Stimulated activated CD4-positive, alpha-beta T cell treated with anti-CD3 and anti-CD28 coated beads, Interleukin-12 subunit alpha, Interleukin-12 subunit beta, amount 100 ng/mL, for 4 hours (primary cell): ENCODE measurements around the gene EPS8.

ENCODE experiments used
- DNase-seq: peaks from one replicate; pipeline ENCODE4 v3.0.0-alpha.2; 2020

Gene EPS8

DNA sequence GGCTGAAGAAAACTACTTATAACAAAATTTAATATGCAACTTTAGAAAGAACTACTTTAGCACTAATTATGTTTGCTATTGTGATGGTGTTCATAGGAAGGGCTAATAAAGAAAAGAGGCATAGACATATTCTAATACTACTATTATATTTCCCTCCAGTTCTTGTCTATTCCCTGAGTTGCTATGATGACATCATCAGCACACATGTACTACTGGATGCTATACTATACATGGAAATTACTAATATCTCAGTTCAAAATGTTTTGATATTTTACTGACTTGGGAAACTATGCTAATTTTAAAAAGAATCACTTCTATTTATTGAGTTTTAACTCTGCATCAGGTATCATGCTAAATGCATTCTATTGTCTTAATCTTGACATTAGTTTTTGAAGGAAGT is 101.6 kb downstream of the EPS8 start:
- no peak for DNase-seq

DNA sequence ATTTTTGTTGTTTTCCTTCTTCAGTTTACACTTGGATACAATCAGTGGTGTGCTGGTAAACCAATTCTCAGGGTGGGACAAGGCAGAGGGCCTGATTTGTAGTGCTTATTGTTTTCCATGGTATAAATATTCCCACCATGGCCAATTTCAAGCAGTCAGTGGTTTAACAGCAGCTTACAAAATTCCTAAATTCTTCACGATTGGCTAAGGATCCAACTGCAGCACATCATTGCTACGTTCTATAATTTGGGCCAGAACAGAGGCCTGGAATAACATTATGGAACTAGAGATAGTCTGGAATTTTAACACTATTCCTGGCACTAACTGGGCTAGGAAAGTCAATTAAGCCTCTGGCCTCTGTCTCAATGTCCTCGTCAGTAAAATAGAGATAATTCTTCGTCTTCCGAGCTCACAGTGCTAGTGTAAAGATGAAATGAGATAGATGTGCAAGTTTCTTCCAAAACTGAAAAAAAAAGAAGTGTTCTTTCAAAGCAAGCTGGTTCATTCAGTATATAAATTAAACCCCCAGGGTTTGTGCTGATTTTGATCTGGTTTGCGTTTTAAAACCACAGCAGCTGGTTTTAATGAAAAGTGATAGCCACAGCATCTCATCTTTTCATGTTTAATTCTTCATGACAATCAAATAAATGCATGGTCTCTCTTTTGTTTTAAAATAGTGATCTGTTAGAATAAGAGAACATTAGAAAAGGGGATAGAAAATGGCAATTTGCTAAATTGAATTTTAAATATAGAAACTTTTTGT is 104.1 kb downstream of the EPS8 start:
- no peak for DNase-seq

DNA sequence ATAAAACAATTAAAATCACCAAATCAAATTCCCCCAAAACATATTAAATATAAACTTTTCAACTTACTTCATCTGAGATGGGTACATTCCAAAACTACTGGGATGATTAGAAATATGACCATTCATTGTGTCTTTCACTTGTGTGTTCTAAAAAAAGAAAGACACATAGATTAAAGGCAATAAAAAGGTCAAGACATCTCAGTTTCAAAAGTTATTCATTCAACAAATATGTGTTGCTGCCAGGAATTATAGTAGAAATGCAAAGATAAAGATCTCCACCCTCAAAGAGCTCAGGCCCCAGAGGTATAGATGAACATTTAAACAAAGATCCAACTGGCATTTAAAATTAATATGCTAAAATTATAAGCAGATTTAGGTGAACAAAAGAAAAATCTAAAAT is 106.4 kb downstream of the EPS8 start:
- no peak for DNase-seq

DNA sequence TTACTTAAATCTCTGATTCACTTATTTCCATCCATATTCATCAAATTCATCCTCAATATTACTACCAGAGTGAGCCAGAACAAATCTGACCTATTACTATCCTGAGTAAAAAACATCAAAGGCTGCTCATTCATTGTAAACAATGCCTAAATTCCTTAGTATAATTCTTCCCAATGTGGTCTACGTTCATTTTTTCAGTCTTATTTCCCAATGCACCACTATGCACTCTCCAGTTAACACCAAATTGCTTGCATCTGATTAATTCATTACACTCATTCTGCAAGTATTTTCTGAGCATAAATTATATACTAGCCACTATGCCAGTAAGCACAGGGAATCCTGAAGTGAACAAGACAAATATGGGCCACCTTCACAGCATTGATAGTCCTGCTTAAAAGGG is 110.0 kb downstream of the EPS8 start:
- no peak for DNase-seq

DNA sequence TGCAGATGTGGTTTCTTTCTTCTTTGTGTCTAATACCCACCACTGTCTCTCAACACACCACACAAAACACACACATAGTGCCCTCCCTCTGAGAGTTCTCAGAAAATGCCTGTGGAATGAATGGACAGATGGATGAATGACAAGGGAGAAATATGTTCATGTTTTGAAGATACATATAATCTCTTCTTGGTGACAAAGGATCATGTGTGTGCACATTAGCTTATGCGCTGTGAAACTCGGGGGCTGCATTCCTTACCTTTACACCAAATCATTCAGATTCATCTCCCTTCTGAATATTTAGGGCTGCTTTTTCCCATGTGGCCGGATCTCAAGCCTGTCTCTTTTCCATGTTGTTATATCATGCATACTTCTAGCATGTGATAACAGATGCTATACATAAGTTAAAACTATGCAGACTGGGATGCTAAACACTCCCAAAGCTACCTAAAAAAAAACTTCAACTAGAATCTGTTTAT is 111.4 kb downstream of the EPS8 start:
- DNase-seq: no peak

DNA sequence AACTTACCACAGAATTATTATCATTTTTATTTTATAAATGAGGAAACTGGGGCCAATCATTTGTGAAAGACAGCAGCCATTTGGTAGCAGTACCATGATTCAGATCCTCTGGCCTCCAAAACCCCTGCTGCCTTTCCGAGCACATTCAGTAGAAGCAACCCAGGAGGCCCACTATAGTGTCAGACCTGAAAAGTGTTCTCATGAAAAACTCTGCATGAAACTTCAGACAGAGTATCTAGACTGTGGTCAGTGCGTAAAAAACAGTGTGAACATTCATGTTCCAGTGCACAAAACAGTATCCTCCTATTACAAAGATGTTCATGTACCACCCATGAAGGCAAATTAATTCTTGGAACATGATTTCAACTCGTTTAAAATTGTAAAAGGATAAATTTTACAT is 112.0 kb downstream of the EPS8 start:
- no peak for DNase-seq

DNA sequence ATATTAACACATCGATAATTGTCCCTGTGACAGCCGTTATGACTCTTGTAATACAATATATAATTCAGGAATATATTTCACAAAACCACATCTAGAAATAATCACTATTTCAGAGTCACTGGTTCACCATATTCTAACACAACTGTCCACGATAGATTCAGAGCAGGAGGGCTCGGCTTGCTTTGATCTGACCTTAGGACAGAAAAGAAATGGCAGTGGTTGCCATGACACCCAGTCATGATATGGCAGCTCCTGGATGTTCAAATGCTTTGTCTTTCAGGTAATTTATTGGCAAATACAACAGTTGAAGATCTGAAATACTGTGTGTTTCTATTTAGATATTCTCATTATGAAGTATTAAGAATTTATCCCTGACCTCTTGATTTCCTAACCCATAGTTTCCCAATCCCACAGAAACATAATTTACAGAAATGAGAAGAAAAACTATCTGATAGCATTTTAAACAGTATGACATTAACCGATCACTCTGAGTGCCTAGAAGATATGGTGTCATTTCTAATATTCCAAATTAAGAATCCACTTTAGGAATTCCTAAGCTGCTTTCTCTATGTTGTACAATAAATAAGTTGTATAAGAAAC is 116.4 kb downstream of the EPS8 start:
- DNase-seq: no peak

DNA sequence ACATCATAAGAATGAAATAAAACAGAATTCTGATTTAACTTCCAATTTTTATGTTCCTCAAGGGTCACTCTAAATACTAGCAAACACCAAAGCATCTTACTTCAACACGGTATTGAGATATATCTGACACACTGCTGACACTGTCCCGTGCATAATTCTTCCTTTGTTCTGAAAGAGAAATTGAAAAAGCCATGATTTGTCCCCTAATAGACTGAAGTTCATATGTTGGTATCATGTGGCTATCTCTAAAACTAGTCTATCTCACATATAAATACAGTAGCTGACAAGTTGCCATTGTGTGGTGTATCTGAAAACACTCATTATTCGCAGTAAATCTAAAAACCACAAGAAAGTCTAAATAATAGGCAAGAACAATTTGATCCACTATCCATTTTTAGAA is 118.4 kb downstream of the EPS8 start:
- no peak for DNase-seq

DNA sequence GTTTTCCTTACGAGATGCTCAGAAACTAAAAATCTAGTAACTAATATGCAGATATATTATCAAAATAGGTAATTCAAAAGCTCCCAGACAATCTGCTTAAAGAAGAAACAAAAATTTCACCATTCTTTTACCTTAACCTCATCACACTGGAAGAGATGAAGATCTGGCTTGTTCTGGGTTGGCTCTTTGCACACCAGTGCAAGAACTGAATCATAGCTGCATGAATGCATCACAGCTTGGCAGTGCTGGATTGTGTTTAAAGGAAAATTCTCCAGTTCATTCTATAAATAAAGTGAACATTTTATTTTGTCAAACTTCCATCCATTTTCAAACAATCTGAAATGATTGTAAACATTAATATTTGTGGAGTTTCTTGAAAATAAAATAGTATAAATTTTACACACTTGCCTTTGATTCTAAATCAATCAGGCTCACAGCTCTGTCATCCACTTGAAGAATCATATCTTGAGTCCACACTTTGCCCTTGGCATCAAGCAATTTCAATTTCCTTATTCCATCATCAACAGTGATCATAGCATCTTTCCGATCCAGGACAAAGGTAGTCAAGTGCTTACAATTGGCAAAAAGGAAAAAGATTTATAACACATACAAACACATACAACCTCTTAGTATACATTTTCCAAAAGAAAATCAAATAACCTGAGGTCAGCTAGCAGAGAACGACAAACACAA is 119.8 kb downstream of the EPS8 start:
- no peak for DNase-seq

DNA sequence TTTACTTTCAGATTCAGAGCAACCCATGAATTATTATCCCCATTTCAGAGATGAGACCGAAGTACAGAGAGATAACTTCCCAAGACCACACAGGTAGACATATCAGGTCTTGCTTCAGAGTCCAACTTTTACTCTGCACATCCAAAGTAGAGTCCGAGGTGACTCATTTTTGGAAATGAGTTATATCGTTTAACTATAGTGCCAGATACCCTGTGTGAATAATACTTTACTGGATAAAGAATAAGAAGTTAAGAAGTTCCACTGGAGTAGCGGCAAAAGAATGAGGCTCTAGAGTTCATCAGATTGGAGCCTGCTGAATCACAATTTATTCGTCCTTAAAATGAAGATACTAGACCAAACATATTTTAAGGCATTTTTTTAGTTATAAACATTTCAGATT is 124.7 kb downstream of the EPS8 start:
- DNase-seq: no peak

DNA sequence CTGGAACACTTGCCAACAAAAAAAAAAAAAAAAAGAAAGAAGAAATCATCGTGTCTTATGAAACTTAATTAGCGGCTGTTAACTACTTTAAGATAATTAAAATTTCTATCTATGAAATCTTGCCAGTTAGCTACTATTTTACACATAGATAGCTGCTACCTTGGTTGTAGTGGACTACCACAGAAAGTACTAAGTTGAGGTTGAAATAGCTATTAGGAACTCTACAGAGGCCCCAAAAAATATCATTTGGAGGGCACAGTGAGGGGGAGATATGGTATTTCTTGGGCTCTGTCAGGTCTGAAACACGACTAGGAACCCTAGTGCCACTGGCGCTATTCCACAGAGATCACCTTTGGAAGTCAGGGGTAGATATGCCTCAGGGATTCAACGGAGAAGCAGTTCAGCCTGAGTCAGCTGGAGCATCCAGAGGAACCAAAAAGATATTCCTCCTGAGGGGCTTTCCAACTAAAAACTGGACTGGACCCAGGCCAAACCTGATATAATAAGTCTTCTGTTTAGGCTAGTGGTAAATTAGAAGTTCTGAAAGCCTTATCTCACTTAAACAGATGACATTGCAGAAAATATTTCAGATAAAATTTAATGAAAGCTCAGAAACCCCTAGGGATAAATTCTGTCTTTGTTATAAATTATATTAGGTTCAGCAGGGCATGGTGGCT is 126.1 kb downstream of the EPS8 start:
- DNase-seq: no peak

DNA sequence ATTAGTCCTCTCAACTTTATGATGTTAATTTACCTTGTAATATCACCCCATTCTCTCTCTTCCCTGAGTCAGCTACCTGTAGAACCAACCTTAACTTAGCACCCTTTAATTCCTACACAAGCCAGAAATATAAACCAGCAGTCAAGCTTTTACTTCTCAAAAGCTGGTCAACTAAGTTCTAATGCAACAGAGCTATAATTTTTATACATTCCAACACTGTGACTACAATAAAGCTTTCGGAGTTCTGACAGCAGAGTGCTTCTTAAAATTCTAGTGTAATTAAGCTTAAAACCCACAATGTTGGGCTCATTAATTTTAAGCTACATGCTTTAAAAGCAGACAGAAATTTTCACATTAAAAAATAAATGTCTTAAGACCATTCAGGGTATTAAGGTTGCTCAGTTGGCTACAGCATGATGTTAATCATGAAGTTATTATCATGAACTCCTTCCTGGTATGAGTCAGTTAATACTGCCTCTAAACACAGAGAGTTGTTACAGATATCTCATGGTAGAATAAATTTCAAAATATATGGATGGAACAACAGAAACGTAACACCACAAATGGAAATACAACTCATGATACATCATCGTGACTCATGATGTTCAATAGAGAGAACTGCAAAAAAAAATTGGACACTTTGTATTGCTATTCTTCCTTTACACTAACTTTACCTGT is 126.7 kb downstream of the EPS8 start:
- DNase-seq: no peak

DNA sequence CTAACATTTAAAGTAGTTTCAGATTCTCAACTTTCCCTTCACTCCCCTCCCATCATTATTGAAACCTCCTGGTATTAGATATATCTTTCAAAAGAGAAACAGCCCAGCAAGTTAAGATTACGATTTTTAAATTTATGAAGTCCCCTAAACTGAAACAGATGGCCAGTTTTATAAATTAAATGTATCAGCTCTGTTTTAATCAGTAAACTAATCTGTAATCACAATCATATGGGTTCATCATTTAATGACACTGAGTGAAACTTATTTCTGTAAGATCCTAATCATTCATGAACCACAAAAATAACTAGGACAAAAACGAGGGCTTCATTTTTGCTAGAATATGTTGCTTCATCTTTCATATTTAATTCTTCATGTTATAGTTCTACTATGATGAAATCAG is 137.8 kb downstream of the EPS8 start:
- DNase-seq: no peak

DNA sequence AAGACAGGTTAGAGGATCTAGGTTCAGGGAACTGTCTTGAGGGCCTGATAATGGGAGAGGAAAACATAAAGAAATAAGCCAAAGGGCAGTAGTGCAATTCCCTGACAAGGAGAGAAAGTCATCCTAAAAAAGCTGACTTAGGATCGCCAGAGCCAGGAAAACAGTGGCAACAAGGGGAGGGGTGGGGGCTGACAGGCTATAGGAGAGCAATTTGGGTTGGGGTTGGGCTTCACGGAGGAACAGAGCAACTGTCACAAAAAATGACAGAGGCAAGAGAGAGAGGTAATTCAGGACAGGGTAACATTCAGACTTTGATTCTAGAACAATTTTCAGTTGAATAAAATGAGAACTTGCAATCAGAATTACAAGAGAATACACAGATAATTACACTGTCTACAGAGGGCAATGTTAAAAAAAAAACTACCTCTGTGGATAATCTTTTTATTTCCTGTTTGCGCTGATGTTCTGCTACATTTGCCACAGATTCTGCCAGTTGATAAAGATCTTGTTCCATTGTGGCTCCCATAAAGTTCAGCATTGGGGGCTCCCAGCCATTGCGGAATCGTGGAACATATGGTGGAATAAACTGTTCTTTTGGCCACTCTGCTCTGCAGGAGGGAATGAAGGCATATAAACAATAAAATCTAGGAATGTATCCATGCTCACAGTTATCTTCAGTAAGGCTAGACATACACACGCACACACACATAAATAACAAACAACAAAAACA is 138.6 kb downstream of the EPS8 start:
- DNase-seq: no peak

DNA sequence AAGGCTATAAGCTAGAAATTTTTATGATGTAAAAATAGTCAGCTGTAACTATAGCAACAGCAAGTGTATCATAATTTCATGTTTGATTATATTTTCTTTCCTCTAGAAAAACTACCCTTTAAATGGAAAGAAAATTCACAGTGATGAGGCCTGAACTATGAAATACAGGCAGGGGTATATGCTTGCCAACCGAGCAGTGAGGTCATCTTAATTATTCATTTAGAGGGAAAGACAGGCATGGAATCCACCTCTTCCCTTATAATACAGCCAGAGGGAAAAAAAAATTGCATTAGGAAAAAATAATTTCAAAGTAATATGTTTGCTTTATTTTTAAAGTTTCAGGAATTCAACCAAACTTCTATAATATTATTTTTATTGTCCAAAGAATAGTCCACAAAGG is 139.8 kb downstream of the EPS8 start:
- DNase-seq: no peak

DNA sequence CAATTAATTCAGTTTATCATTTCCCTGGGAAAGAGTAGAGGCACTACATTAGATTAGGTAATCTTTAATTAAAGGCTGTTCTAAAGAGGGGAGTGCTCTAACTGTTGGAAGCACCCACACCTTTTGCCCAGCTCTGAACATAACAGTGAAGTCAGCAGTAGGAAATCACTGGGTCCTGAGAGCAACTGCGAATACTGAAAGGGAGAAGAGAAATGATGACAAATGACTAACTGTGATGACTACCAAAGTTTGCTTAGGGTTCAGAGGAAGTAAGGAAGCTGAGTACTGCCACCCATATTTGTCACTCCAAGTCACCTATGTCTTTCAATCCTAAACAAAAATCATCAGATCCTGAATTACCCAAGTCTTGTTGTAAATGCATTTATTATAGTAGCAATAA is 140.6 kb downstream of the EPS8 start:
- no peak for DNase-seq

DNA sequence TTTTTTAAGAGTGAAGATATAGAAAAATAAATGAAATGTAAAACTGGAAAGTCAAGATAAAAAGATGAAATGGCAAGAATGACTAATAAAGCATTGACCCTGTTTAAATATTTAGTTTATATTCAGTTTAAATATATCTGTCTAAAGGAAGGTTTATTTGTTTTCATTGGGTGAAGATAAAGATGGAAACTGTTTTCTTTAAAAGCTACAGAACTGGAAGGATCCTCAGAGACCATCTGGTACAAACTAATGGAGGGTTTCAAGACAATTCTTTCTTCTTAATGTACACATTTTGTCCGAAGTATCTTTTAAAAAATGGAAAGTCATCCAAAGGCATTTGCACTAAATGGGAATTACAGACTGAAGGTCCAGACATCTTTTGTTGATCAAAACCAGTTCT is 142.6 kb downstream of the EPS8 start:
- no peak for DNase-seq

DNA sequence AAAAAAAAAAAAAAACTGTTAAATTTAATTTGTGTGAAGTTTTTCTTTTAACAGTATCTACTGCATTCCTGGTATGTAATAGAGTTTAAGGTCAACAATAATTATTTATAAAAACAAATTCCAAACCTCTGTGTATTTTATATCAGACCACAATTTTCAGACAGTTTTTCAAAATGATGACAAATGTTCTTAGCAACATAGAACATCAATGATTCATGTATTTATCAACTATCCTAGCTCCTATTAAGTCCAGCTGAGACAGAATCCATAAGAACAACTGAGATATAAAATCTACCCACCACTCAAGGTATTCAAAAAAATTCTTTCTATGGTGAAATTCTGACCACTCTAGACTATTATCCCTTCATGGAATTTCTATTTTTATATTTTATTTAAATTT is 144.5 kb downstream of the EPS8 start:
- DNase-seq: no peak

DNA sequence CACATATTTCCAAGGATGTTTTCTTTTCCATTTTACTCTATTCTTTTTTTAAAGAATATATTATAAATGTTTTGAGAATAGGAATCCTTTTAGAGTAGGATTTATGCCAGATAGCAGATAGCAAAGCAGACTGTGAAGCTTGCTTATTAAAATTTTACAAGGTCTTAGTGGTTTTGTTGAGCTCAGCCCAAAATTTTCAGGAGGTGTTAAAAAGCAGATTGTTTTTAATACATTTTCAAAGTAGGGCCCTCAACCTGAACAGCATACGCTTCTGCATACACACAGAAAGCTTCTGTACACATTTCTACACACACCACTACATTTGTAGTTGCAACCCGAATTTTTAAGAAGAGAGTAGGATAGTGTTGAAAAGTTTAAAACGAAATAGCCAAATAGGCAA is 151.0 kb downstream of the EPS8 start:
- DNase-seq: no peak

DNA sequence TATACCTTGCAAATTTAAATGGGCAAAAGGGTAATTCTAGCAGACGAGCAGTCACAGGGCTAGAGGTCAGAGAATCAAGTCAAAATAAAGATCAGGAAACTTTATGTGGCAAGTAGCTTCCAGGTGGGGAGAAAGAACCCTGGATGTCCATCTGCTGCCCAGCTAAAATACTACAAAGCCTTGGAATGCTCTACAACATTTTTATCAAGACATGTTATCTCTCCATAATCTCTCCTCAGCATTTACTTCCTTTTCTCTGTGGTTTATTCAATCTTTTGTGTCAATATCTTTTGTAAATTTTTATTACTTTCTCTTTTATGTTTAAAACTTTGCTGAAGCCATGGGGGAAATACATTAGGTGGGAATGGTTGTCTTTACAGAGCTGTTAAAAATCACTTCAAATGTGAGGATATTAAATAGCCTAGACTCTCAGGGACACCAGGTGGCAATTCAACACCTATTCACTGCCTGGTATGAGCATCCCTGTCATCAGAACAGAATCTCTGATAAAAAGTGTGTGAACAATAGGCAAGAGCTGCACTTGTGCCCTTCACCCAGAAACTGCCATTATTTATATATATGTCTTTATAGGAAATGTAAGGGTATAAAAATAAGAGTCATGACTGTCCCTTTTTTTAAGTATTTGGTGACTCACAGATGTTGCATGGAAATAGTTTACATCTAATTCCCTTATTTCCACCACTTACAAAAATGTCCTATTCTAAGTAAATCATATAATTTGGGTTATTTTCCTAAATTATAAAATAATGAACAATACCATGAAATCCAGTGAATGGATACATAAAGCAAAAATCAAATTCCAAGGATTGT is 152.9 kb downstream of the EPS8 start:
- no peak for DNase-seq

DNA sequence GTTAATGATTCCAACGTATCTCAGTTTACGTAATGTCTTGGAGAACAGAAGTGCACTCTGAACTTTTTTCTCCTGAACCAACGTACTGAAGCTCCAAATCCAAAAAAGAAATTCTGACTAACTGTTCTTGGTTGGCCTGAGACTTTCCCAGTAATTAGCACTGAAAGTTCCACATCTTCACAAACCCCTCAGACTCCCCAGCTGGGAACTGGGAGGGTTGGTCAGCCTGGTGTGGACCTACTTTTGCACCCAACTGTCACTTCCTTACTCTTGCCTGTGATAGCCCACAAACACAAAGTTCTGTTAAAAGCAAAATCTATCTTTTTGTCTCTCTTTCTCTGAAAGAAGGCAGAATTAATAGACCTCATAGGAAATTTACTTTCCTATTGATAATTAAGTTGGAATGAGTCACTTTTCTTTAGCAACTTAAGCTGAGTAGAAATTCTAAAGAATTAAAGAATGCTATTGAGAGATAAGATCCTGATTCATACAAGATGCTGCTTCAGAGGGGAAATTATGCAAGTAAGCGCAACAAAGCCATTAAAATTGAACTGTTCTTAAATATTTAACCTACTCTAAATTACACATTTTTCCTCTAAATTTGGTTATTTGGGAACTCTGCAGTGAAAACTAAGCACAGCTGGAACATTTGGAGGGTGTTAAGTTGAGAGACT is 155.0 kb downstream of the EPS8 start:
- DNase-seq: no peak
